Measurements from ENCODE around the gene CTDP1.

Gene CTDP1

DNA sequence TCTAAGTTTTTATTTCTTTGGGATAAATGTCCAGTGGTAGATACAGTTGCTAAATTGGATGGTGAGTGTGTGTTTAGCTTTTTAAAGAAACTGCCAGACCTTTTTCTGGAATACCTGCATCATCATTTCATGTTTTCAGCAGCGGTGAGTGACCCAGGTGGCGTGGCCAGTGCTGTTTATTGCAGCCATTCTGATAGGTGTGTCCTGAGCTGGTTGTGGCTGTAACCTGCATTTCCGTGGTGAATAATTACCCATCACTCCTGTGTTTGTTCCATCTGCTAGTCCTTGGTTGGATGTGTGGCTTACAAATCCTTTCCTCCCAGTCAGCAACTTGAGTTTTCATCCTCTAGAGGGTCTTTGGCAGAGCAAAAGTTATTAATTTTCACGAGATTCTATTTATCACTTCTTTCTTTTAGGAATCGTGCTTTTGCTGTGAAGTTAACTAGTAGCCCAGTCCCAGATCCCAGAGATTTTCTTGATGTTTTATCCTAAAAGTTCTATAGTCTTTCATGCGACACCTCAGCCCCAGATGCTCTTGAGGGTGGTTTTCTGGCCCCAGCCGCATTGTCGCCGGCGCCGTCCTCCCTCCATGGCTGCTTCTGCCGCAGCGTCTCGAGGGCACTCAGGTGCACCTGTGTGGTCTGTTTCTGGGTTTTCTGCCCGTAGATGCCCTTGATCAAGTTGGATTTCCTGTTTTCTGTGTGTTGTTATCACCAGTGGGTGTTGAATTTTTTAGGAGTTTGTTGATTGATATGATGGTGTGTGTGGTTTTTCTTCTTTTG lies 44.9 kb downstream of the CTDP1 start:
- in situ Hi-C loops (cut with MboI; ENCODE audit: low pct_unique_long_range_greater_than_20kb, low sequenced_read_pairs, unreplicated experiment), result no loop called here
- DNase-seq (ENCODE audit: low spot score), result no peak
- TF ChIP-seq, protein P1, sequence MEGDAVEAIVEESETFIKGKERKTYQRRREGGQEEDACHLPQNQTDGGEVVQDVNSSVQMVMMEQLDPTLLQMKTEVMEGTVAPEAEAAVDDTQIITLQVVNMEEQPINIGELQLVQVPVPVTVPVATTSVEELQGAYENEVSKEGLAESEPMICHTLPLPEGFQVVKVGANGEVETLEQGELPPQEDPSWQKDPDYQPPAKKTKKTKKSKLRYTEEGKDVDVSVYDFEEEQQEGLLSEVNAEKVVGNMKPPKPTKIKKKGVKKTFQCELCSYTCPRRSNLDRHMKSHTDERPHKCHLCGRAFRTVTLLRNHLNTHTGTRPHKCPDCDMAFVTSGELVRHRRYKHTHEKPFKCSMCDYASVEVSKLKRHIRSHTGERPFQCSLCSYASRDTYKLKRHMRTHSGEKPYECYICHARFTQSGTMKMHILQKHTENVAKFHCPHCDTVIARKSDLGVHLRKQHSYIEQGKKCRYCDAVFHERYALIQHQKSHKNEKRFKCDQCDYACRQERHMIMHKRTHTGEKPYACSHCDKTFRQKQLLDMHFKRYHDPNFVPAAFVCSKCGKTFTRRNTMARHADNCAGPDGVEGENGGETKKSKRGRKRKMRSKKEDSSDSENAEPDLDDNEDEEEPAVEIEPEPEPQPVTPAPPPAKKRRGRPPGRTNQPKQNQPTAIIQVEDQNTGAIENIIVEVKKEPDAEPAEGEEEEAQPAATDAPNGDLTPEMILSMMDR (IDR thresholded peaks at IDR 0.05; ENCODE audit: extremely low read depth, insufficient read depth, missing control alignments), result no peak

DNA sequence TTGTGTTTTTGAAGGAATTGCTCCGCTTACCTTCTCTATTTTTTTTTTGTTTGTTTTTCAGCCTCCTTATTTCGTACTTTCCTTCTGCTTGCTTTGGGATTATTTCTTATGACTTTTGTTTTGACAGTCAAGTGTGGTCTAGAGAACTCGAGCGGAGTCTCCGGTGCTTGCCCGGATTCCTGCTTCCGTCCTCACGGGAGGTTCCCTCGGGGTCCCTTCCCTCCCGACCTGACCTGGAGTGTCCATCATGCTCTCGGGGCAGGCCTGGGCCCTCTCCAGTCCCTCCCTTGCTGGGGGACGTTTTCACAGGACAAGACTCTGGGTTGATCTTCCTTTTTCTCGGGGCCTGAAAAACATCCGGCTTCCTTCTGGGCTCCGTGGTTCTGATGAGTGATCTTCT lies 45.9 kb downstream of the CTDP1 start:
- in situ Hi-C loops (cut with MboI; ENCODE audit: low pct_unique_long_range_greater_than_20kb, low sequenced_read_pairs, unreplicated experiment), result no loop called here
- TF ChIP-seq, protein P1 (IDR thresholded peaks at IDR 0.05; ENCODE audit: extremely low read depth, insufficient read depth, missing control alignments), result no peak
- DNase-seq (ENCODE audit: low spot score), result no peak

DNA sequence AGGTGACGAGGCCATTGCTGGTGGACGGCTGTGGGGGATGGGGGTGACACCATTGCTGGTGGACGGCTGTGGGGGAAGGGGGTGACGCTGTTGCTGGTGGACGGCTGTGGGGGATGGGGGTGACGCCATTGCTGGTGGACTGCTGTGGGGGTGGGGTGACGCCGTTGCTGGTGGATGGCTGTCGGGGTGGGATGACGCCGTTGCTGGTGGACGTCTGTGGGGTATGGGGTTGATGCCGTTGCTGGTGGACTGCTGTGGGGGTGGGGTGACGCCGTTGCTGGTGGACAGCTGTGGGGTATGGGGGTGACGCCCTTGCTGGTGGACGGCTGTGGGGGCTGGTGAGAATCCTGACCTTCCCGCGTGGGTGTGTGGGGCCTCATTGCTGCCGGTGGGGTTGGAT lies 47.1 kb downstream of the CTDP1 start:
- DNase-seq (ENCODE audit: low spot score), result no peak
- TF ChIP-seq, protein P1 (IDR thresholded peaks at IDR 0.05; ENCODE audit: extremely low read depth, insufficient read depth, missing control alignments), result no peak
- in situ Hi-C loops (cut with MboI; ENCODE audit: low pct_unique_long_range_greater_than_20kb, low sequenced_read_pairs, unreplicated experiment), result no loop called here

DNA sequence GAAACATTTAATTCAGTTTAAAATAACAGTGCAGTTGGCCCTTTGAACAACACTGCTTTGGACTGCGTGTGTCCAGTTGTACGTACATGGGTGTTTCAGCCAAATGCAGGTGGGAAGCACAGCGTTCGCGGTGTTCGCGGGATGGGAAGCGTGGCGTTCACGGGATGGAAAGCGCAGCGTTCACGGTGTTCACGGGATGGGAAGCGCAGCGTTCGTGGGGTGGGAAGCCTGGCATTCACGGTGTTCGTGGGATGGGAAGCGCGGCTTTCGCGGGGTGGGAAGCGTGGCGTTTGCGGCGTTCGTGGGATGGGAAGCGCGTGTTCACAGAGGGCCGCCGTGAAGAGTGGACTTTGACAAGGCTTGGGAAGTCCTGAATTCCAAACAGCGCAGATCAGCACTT lies 47.6 kb downstream of the CTDP1 start:
- DNase-seq (ENCODE audit: low spot score), result no peak
- in situ Hi-C loops (cut with MboI; ENCODE audit: low pct_unique_long_range_greater_than_20kb, low sequenced_read_pairs, unreplicated experiment), result no loop called here
- TF ChIP-seq, protein P1 (IDR thresholded peaks at IDR 0.05; ENCODE audit: extremely low read depth, insufficient read depth, missing control alignments), result no peak

DNA sequence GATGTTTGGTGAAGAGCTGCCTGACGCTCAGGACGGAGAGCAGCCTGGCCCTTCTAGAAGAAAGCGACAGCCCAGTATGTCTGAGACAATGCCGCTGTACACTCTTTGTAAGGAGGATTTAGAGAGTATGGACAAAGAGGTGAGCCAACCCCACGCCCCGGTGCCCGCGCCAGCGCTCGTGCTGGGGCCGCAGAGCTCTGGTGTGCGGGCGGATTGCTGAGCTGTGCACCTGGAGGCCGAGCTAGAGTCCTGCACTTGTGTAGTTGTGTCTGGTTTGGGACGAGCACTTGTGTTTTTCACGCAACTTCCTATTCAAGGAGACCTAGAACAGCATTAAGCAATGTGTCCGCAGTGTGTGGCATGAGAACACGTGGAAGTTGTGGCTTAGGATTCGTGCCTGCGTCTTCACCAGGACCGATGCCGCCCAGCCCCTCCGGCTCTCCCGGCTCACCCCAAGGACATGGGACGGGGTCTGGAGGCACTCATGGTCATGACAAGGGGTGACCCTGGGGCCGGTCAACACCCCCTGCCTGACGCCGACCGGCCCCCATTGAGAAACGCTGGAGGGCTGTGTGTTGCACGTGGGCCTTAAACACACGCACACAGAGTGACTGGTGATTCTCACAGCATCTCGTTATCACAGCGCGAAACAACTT lies 49.5 kb downstream of the CTDP1 start:
- TF ChIP-seq, protein P1 (IDR thresholded peaks at IDR 0.05; ENCODE audit: extremely low read depth, insufficient read depth, missing control alignments), result no peak
- in situ Hi-C loops (cut with MboI; ENCODE audit: low pct_unique_long_range_greater_than_20kb, low sequenced_read_pairs, unreplicated experiment), result no loop called here
- DNase-seq (ENCODE audit: low spot score), result no peak

DNA sequence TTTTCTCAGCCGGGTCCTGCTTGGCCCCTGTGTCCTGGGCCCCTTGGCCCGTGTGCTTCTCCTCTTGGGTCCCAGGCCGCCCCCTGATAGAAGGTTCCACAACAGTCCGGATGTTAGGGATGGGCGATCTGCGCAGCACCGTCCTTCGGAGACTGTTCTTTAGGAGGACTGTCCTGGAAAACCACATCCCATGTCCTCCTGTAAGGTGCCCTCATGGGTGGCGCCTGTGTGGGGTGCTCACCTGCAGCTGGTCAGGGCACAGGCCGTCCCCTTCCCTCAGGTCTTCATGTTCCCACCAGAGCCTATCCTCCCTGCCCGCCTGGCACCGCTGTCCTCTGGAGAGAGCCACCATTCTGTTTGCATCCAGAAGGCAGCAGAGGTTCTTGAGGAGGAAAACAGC lies 50.0 kb downstream of the CTDP1 start:
- in situ Hi-C loops (cut with MboI; ENCODE audit: low pct_unique_long_range_greater_than_20kb, low sequenced_read_pairs, unreplicated experiment), result no loop called here
- no peak for DNase-seq (ENCODE audit: low spot score)
- TF ChIP-seq, protein P1 (IDR thresholded peaks at IDR 0.05; ENCODE audit: extremely low read depth, insufficient read depth, missing control alignments), result no peak

All from GM13977 (cell line).